ENCODE data around the gene CRIM1.

DNA sequence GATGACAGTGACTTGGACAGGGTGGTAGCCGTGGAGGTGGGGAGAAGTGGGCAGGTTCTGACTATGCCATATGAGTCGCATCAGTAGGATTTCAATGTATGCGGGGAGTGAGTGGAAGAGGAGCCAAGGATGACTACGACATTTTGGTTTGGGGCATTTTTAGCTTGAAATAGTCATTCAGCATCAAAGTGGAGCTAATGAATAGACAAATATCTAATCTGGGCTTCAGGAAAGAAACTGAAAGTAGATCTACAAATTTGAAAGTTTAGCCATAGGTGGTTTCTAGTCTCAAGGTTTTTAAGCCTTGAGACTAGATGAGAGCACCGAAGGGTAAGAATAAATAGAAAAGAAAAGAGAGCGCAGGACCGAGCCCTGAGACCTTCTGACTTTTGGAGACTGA, 184.1 kb downstream of the CRIM1 start:
- TF ChIP-seq ELF4 (CRISPR knock-in tag; IDR thresholded peaks at IDR 0.05; ENCODE audit: low read depth) (no peak), MYBL2 (CRISPR knock-in tag; IDR thresholded peaks at IDR 0.05) (no peak), TCF7 (CRISPR knock-in tag; IDR thresholded peaks at IDR 0.05; ENCODE audit: low read depth) (no peak), JUN (CRISPR knock-in tag; IDR thresholded peaks at IDR 0.05) (no peak), ZNF138 (CRISPR knock-in tag; conservative IDR thresholded peaks at IDR 0.05) (no peak), NFYB (CRISPR knock-in tag; conservative IDR thresholded peaks at IDR 0.05; ENCODE audit: low read depth) (no peak)
- TF ChIP-seq, protein P1, sequence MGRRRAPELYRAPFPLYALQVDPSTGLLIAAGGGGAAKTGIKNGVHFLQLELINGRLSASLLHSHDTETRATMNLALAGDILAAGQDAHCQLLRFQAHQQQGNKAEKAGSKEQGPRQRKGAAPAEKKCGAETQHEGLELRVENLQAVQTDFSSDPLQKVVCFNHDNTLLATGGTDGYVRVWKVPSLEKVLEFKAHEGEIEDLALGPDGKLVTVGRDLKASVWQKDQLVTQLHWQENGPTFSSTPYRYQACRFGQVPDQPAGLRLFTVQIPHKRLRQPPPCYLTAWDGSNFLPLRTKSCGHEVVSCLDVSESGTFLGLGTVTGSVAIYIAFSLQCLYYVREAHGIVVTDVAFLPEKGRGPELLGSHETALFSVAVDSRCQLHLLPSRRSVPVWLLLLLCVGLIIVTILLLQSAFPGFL (CRISPR knock-in tag; IDR thresholded peaks at IDR 0.05; ENCODE audit: borderline replicate concordance), result no peak
- TF ChIP-seq, protein P2, sequence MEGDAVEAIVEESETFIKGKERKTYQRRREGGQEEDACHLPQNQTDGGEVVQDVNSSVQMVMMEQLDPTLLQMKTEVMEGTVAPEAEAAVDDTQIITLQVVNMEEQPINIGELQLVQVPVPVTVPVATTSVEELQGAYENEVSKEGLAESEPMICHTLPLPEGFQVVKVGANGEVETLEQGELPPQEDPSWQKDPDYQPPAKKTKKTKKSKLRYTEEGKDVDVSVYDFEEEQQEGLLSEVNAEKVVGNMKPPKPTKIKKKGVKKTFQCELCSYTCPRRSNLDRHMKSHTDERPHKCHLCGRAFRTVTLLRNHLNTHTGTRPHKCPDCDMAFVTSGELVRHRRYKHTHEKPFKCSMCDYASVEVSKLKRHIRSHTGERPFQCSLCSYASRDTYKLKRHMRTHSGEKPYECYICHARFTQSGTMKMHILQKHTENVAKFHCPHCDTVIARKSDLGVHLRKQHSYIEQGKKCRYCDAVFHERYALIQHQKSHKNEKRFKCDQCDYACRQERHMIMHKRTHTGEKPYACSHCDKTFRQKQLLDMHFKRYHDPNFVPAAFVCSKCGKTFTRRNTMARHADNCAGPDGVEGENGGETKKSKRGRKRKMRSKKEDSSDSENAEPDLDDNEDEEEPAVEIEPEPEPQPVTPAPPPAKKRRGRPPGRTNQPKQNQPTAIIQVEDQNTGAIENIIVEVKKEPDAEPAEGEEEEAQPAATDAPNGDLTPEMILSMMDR (IDR thresholded peaks at IDR 0.05), result no peak
